Mesothelial cell of epicardium (in vitro differentiated cells): ENCODE measurements around the gene SCART1. TPM values are rescaled to one million over a fixed set of nuclear protein-coding genes. Genes with fewer than 3 reads are reported as not detected.
A peak's percentile ranks its signal among the peaks of the same experiment; 100 is the strongest.

Experiments
- DNase-seq, 2 experiments: peaks; one replicate each; pipeline ENCODE4 v3.0.0; 2021; ENCODE audit warnings: low spot score in 2 of 2; ENCODE audit not compliant: unreplicated experiment in 2 of 2
- H3K27ac Mint-ChIP-seq: 2 replicates; pipeline ENCODE4 v1.8.0; 2021; ENCODE audit warnings: mixed read lengths
- H3K27me3 Mint-ChIP-seq: 2 replicates; pipeline ENCODE4 v1.8.0; 2021; ENCODE audit warnings: low read depth, mixed read lengths
- H3K36me3 Mint-ChIP-seq: 2 replicates; pipeline ENCODE4 v1.8.0; 2021; ENCODE audit warnings: mixed read lengths
- H3K4me1 Mint-ChIP-seq: 2 replicates; pipeline ENCODE4 v1.8.0; 2021; ENCODE audit warnings: mixed read lengths
- H3K4me3 Mint-ChIP-seq: 2 replicates; pipeline ENCODE4 v1.8.0; 2021; ENCODE audit warnings: mild to moderate bottlenecking, moderate library complexity, mixed read lengths
- H3K9me3 Mint-ChIP-seq: 2 replicates; pipeline ENCODE4 v1.8.0; 2021; ENCODE audit warnings: mixed read lengths
- total RNA-seq: library from RNA; stranded (reverse); gene quantifications from 3 replicates; pipeline ENCODE4 v1.2.1, GENCODE V29; 2021
- TF ChIP-seq, protein P1 (sequence below): fragments of 200-600 bp; sonication (generic); IDR thresholded peaks from one replicate; pipeline ENCODE4 v1.5.0; 2021; ENCODE audit warnings: antibody characterized with exemption; ENCODE audit not compliant: unreplicated experiment

SCART1 gene
- total RNA-seq, 1 donor from 2014 or later = 4.1 TPM

GRCh38 chr10:133461841-133462240 is 8.1 kb downstream of the SCART1 start:
- Mint-ChIP-seq H3K9me3 (peaks cover 43% of the 10 kb centered on the region), H3K27ac (no peak overlapping the region)

GRCh38 chr10:133462512-133463305 is 9.0 kb downstream of the SCART1 start:
- H3K9me3 Mint-ChIP-seq = peaks cover 50% of the 10 kb centered on the region
- H3K27me3 Mint-ChIP-seq = no peaks in the 10 kb centered on the region
- peaks cover 26% of the 10 kb centered on the region for H3K36me3 Mint-ChIP-seq
- DNase-seq = peak in 1 of 2 experiments; percentile 32
- no peak overlapping the region for H3K27ac Mint-ChIP-seq
- no peaks in the 10 kb centered on the region for H3K4me1 Mint-ChIP-seq
- H3K4me3 Mint-ChIP-seq = no peak overlapping the region
- TF ChIP-seq, protein P1, sequence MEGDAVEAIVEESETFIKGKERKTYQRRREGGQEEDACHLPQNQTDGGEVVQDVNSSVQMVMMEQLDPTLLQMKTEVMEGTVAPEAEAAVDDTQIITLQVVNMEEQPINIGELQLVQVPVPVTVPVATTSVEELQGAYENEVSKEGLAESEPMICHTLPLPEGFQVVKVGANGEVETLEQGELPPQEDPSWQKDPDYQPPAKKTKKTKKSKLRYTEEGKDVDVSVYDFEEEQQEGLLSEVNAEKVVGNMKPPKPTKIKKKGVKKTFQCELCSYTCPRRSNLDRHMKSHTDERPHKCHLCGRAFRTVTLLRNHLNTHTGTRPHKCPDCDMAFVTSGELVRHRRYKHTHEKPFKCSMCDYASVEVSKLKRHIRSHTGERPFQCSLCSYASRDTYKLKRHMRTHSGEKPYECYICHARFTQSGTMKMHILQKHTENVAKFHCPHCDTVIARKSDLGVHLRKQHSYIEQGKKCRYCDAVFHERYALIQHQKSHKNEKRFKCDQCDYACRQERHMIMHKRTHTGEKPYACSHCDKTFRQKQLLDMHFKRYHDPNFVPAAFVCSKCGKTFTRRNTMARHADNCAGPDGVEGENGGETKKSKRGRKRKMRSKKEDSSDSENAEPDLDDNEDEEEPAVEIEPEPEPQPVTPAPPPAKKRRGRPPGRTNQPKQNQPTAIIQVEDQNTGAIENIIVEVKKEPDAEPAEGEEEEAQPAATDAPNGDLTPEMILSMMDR = no peak

More at GRCh38 chr10:133461841-133462240, 8.1 kb downstream of the SCART1 start:
- Mint-ChIP-seq H3K4me1 (no peaks in the 10 kb centered on the region), H3K27me3 (no peaks in the 10 kb centered on the region), H3K4me3 (no peak overlapping the region), H3K36me3 (peaks cover 19% of the 10 kb centered on the region)
- peak in 1 of 2 experiments; percentile 21 for DNase-seq
- TF ChIP-seq, protein P1 = no peak

- no peak for DNase-seq
- Mint-ChIP-seq H3K36me3 (peaks cover 31% of the 10 kb centered on the region), H3K27me3 (no peaks in the 10 kb centered on the region), H3K9me3 (peaks cover 60% of the 10 kb centered on the region), H3K4me1 (no peaks in the 10 kb centered on the region), H3K4me3 (no peak overlapping the region), H3K27ac (no peak overlapping the region)
- TF ChIP-seq, protein P1 = no peak
Observed at GRCh38 chr10:133464582-133465031, 10.9 kb downstream of the SCART1 start.

DNA sequence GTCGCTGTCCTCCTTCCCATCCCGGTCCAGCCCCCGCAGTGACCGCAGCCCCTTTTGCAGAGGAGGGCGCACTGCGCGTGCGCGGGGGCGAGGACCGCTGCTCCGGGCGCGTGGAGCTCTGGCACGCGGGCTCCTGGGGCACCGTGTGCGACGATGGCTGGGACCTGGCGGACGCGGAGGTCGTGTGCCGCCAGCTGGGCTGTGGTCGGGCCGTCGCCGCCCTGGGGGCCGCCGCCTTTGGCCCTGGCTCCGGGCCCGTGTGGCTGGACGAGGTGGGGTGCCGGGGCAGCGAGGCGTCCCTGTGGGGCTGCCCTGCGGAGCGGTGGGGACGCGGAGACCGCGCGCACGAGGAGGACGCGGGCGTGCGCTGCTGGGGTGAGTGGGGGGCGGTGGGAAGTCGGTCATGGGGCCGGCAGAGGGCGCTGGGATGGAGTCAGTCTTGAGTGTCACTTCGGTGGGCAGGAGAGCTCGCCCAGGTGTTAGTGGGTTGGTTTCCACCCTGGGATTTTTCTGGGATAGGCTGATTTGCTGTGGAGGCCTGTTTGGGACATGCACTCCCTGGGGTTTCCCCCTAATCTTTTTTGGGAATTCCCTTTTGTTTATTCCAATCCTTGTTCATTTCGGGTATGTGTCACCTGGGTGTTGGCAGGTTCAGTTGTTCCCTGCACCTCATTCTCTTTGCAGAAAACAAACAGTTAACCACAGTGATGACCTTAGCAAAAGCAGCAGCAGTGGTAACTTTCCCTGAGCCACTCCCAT is 11.6 kb downstream of the SCART1 start:
- Mint-ChIP-seq H3K36me3 (peaks cover 32% of the 10 kb centered on the region), H3K4me3 (no peak overlapping the region), H3K27me3 (no peaks in the 10 kb centered on the region), H3K9me3 (peaks cover 65% of the 10 kb centered on the region), H3K4me1 (no peaks in the 10 kb centered on the region), H3K27ac (no peak overlapping the region)
- DNase-seq = peak in 1 of 2 experiments; percentile 30
- TF ChIP-seq, protein P1 = no peak

DNA sequence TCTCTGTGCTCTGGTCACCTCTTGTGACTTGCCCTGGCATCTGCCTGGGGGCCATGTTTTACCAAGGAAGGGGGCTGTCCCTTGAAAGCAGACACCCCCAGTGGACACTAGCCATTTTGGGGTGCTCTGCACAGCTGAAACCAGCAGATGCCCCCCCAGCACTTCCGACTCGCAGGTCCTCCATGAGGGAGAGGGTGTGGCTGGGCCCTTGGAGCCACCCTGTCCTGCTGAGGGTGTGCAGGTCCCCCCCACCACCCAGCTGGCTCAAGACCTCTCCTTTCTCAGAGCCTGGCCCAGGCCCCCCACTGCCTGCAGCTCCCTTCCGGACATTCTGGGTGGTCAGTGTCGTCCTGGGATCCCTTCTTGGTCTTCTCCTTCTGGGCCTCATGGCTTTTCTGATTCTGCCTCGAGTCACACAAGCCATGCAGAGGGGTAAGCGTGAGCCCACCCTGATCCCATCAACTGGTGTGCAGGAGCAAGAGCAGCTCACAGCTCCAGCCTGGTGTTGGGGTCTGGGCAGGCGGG is 12.3 kb downstream of the SCART1 start:
- DNase-seq = peak in 1 of 2 experiments; percentile 28
- TF ChIP-seq, protein P1 = no peak
- peaks cover 71% of the 10 kb centered on the region for H3K9me3 Mint-ChIP-seq
- no peaks in the 10 kb centered on the region for H3K27me3 Mint-ChIP-seq
- no peak overlapping the region for H3K4me3 Mint-ChIP-seq
- peaks cover 32% of the 10 kb centered on the region for H3K36me3 Mint-ChIP-seq
- H3K4me1 Mint-ChIP-seq = no peaks in the 10 kb centered on the region
- H3K27ac Mint-ChIP-seq = no peak overlapping the region
